Activated CD8-positive, alpha-beta T cell treated with anti-CD3 and anti-CD28 coated beads for 36 hours (primary cell): ENCODE data around the gene COX6B2. TPM values are rescaled to one million over a fixed set of nuclear protein-coding genes. Genes with fewer than 3 reads are reported as not detected.

Source experiments
- ATAC-seq: fragments of 200-7000 bp; cut with Tn5 transposase; one replicate; pipeline ENCODE4 v1.10.0; 2021; ENCODE audit warnings: mild to moderate bottlenecking, moderate library complexity
- CTCF ChIA-PET: fragments of 350-600 bp; sonication (Branson Sonifier 250); formaldehyde crosslinking; loops from one replicate; lab custom pipeline; 2021; ENCODE audit warnings: antibody characterized with exemption; lab: Charles Lee
- POLR2A ChIA-PET: fragments of 350-600 bp; sonication (Branson Sonifier 250); formaldehyde crosslinking; loops from one replicate; lab custom pipeline; 2021; ENCODE audit warnings: antibody characterized with exemption; lab: Charles Lee
- DNase-seq: peaks from one replicate; pipeline ENCODE4 v3.0.0-alpha.2; 2020
- H3K27ac Mint-ChIP-seq: one replicate; pipeline ENCODE4 v1.8.0; 2021; ENCODE audit warnings: mild to moderate bottlenecking, mixed read lengths
- H3K27me3 Mint-ChIP-seq: one replicate; pipeline ENCODE4 v1.8.0; 2021; ENCODE audit warnings: mixed read lengths
- H3K36me3 Mint-ChIP-seq: one replicate; pipeline ENCODE4 v1.8.0; 2021; ENCODE audit warnings: low read depth, mixed read lengths
- H3K4me1 Mint-ChIP-seq: one replicate; pipeline ENCODE4 v1.8.0; 2021; ENCODE audit warnings: low read depth, mixed read lengths
- H3K4me3 Mint-ChIP-seq: one replicate; pipeline ENCODE4 v1.8.0; 2021; ENCODE audit warnings: mild to moderate bottlenecking, moderate library complexity, mixed read lengths
- H3K9me3 Mint-ChIP-seq: one replicate; pipeline ENCODE4 v1.8.0; 2021; ENCODE audit warnings: mixed read lengths
- intact Hi-C: fragments of 100-400 bp; cut with micrococcal nuclease; formaldehyde crosslinking; loops from one replicate; pipeline ENCODE4 v1.10.0; 2022
- total RNA-seq, 2 experiments: library from RNA; stranded (reverse); gene quantifications; one replicate each; pipeline ENCODE4 v1.2.3, GENCODE V29; 2021
- TF ChIP-seq, protein P1 (sequence below): fragments of 200-600 bp; IDR thresholded peaks from one replicate; pipeline ENCODE4 v1.8.0; 2022; ENCODE audit warnings: antibody characterized with exemption, mild to moderate bottlenecking

The COX6B2 gene
- total RNA-seq, 2 experiments from 2014 or later = not detected

DNA sequence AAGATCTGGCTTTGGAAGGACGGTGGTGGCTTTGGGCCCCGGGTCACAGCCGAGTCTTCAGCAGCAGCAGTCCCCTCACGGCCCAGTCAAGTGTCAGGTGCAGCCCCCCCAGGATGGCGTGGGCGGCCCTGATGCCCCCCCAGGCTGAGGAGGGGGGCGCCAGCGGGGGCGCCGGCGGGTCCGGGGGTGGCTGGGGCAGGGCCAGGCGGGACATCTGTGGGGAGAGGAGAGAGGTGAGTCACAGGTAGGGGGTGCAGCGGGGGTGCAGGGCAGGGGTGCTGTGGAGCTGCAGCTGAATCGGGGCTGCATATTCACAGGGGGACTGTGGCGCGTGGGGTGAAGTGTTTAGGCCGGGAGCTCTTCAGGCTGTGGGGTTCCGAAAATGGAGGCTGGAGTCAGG, 11.4 kb upstream of the COX6B2 start:
- CTCF ChIA-PET = interaction anchor here (0.5 to 1.0 kb wide), 3 partner anchors 27 to 1594 kb away, joined by 3 read pairs; no protein-coding TSS in a partner anchor

DNA sequence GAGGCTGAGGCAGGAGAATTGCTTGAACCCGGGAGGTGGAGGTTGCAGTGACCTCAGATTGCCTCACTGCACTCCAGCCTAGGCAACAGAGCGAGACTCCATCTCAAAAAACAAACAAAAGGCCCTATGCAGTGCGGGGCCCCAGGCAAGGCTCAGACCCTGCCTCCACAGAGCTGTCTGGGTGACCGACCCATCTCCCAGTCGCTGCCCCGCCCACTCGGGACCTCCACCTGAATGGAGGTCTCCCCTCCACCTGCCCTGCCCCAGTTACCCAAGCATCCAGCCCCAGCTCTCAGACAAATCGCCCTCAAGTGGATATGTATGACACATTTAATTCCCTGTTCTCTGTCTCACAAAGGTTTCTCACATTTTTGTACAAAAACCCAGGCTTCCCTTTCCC, 10.7 kb upstream of the COX6B2 start:
- Mint-ChIP-seq H3K27me3 (peaks cover 16% of the 10 kb centered on the region), H3K9me3 (no peaks in the 10 kb centered on the region), H3K36me3 (no peaks in the 10 kb centered on the region), H3K27ac (no peak overlapping the region), H3K4me1 (peaks cover 5% of the 10 kb centered on the region), H3K4me3 (no peak overlapping the region)
- ATAC-seq = no peak
- TF ChIP-seq, protein P1, sequence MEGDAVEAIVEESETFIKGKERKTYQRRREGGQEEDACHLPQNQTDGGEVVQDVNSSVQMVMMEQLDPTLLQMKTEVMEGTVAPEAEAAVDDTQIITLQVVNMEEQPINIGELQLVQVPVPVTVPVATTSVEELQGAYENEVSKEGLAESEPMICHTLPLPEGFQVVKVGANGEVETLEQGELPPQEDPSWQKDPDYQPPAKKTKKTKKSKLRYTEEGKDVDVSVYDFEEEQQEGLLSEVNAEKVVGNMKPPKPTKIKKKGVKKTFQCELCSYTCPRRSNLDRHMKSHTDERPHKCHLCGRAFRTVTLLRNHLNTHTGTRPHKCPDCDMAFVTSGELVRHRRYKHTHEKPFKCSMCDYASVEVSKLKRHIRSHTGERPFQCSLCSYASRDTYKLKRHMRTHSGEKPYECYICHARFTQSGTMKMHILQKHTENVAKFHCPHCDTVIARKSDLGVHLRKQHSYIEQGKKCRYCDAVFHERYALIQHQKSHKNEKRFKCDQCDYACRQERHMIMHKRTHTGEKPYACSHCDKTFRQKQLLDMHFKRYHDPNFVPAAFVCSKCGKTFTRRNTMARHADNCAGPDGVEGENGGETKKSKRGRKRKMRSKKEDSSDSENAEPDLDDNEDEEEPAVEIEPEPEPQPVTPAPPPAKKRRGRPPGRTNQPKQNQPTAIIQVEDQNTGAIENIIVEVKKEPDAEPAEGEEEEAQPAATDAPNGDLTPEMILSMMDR = no peak
- intact Hi-C loops = no loop called here
- ChIA-PET CTCF (no interaction called here), POLR2A (interaction anchor here (0.8 to 1.4 kb wide), 3 partner anchors 10 to 138 kb away, joined by 3 to 4 read pairs (median 3); no protein-coding TSS in a partner anchor)
- no peak for DNase-seq

More for the DNA sequence above, 11.4 kb upstream of the COX6B2 start:
- Mint-ChIP-seq H3K36me3 (no peaks in the 10 kb centered on the region), H3K4me3 (no peak overlapping the region), H3K27me3 (peaks cover 22% of the 10 kb centered on the region), H3K27ac (no peak overlapping the region), H3K4me1 (peaks cover 5% of the 10 kb centered on the region), H3K9me3 (no peaks in the 10 kb centered on the region)
- TF ChIP-seq, protein P1 = no peak
- ATAC-seq (no peak), DNase-seq (no peak)
- POLR2A ChIA-PET = interaction anchor here (1.4 kb wide), 1 partner anchor 13 kb away, joined by 4 read pairs; no protein-coding TSS in a partner anchor
- intact Hi-C loops = no loop called here

DNA sequence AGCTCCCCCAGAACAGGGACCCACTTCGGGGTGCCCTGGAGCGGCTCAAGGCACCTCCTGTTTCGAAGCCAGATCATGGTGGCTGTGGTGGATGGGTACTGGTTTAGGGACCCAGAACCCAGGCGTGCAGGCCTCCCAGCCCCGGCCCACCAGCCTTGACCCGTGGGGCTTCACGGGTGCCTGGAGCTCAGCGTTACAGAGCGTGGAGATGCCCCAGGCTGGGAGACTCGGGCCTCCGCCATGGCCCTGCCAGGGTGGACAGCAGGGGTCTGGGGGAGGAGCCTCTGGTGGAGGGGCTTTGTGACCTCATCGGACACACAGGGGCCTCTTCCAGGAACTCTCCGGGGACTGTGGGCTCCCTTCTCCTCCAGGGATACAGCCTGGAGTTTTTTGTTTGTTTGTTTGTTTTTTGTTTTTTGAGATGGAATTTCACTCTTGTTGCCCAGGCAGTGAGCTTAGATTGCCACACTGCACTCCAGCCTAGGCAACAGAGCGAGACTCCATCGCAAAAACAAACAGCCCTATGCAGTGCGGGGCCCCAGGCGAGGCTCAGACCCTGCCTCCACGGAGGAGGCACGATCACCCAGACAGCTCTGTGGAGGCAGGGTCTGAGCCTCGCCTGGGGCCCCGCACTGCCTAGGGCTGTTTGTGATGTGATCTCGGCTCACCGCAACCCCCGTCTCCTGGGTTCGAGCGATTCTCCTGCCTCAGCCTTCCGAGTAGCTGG, 8.6 kb upstream of the COX6B2 start, which contains the start of gene GARIN5B:
Gene GARIN5B, minus strand, starts transcription at position 271 of the 727 bp plus-strand sequence. Its CDS starts 194 bp downstream, at position 77.
- H3K27me3 Mint-ChIP-seq = peaks cover 6% of the 10 kb centered on the region
- CTCF ChIA-PET = no interaction called here
- intact Hi-C loops = no loop called here
- ATAC-seq = no peak
- H3K27ac Mint-ChIP-seq = no peak within 1 kb of the TSS
- H3K9me3 Mint-ChIP-seq = no peaks in the 10 kb centered on the region
- POLR2A ChIA-PET = no interaction called here
- TF ChIP-seq, protein P1 = no peak
- H3K4me1 Mint-ChIP-seq = peaks cover 2% of the 10 kb centered on the region
- H3K4me3 Mint-ChIP-seq = no peak within 1 kb of the TSS
- DNase-seq = no peak
- H3K36me3 Mint-ChIP-seq = no peaks in the 10 kb centered on the region

DNA sequence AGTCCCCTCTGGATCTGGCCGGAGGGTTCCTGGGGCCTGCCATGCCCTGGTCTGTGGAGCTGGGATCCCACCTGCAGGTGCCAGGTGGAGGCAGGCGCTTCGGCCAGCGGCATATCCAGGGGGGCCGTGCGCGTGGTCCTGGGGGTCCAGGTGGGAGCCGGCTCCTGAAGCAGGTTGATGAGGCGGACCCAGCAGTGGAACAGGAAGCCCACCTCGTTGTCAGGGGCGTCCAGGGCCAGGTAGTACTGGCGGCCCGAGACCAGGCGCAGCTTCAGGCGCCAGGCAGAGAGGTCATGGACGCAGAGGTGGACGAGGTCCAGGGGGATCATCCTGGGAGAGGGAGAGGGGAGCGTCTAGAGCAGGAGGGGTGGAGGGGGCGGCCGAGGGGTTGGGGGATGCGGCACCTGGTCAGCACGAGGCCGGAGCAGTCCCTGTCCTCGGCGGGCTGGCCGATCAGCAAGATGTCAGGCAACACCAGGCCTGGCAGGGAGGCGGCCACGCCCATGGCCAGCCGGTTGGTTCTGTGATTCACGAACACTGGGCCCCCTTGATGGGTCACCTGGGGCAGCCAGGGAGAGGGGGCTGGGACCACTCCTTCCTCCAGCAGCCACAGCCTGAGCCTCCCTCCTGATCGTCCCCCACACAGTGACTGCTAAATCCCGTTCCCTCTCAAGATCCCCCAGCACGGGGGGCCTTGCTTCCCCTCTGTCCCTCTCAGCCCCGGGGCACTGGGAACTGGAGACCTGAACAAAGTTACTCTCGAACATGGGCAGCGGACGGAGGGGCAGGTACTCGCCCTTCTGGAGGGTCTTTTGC, 7.9 kb upstream of the COX6B2 start:
- ATAC-seq (no peak), DNase-seq (no peak)
- ChIA-PET POLR2A (no interaction called here), CTCF (no interaction called here)
- Mint-ChIP-seq H3K27ac (no peak overlapping the region), H3K36me3 (no peaks in the 10 kb centered on the region), H3K4me3 (no peak overlapping the region), H3K27me3 (peaks cover 2% of the 10 kb centered on the region), H3K4me1 (peaks cover 2% of the 10 kb centered on the region), H3K9me3 (no peaks in the 10 kb centered on the region)
- TF ChIP-seq, protein P1 = no peak
- intact Hi-C loops = no loop called here
